ENCODE measurements around the gene SLC6A12.

SLC6A12 gene

DNA sequence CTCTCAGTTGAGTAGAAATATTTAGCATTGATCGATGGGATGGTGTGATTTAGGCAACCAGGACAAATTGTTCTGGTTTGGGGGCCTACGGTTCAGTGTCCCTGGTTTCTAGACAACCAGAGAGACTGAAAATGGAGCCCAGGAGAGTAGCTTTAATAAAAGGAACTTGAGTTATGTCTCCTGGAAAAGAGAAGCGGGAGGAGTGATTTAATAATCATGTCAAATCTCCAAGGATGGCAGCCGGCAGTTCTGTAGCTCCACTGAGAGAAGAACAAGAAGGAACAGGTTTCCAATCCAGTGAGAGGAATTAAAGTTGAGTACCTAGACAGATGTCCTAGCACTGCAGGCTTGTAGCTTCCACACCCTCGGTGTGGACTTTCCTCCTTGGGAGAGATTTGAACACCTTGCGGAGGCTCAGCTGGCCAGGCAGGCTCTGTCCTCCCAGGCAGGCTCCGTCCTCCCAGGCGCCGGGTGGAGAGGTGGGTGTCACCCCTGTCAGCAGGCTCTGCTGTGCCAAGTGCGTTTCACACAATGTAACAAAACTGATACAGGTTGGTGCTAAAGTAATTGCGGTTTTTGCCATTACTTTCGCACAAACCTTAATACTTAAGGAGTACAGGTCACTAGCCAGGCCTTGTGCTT is 45.9 kb downstream of the SLC6A12 start:
- Histone ChIP-seq H3K27me3 (ENCODE audit: insufficient read depth, low read depth) (no peaks in the 10 kb centered on the region), H2AFZ (ENCODE audit: low read depth) (no peak overlapping the region), H4K20me1 (ENCODE audit: insufficient read depth) (no peaks in the 10 kb centered on the region), H3K36me3 (ENCODE audit: insufficient read depth) (no peaks in the 10 kb centered on the region), H3K9ac (no peak overlapping the region), H3K79me2 (ENCODE audit: insufficient read depth, low read depth) (no peaks in the 10 kb centered on the region), H3K27ac (no peak overlapping the region), H3K4me3 (IDR thresholded peaks at IDR 0.05; ENCODE audit: insufficient read depth, low read depth, low read length) (no peak overlapping the region), H3K4me2 (no peak overlapping the region), H3K4me1 (ENCODE audit: low read depth, poor library complexity, severe bottlenecking) (peaks cover 14% of the 10 kb centered on the region)
- TF ChIP-seq, protein P1, sequence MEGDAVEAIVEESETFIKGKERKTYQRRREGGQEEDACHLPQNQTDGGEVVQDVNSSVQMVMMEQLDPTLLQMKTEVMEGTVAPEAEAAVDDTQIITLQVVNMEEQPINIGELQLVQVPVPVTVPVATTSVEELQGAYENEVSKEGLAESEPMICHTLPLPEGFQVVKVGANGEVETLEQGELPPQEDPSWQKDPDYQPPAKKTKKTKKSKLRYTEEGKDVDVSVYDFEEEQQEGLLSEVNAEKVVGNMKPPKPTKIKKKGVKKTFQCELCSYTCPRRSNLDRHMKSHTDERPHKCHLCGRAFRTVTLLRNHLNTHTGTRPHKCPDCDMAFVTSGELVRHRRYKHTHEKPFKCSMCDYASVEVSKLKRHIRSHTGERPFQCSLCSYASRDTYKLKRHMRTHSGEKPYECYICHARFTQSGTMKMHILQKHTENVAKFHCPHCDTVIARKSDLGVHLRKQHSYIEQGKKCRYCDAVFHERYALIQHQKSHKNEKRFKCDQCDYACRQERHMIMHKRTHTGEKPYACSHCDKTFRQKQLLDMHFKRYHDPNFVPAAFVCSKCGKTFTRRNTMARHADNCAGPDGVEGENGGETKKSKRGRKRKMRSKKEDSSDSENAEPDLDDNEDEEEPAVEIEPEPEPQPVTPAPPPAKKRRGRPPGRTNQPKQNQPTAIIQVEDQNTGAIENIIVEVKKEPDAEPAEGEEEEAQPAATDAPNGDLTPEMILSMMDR (conservative IDR thresholded peaks at IDR 0.05; ENCODE audit: low read depth, low read length), result no peak

DNA sequence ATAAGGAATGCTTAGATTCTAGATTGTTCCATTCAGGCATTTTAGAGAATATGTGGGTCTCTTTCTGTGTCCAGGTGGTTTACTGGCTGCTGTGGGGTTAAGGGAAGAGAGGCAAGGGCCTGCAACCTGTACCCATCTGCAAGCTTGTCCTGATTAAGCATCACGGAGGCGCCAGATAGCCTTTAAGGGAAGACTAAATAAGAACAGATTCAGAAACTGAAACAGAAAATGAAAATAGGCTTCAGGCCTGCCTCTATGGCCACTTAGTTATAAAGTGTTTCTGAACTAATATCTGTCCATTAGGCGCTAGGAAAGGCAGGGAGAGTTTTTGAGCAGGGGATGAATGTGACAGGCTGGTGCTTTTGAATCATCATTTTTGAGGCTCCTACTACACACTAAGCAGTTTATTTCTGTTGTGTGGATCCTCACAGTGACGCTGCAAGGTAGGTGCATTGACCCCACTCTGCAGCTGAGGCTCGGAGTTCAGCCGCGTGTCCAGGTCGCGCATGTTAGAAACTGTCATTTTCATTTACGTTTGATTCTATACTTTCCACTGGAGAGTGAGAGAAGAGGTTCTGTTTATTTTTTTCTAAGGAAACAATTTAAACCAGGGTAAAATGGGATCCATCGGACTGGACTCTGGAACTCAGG is 47.4 kb downstream of the SLC6A12 start:
- Histone ChIP-seq H3K9ac (peak overlapping the region; percentile 14; the same call in 1 of the 2 replicates), H3K27ac (peak overlapping the region; percentile 37; the same call in 1 of the 2 replicates), H3K4me2 (peak overlapping the region; percentile 55), H2AFZ (ENCODE audit: low read depth) (peak overlapping the region; percentile 54; the same call in 1 of the 2 replicates), H3K4me3 (IDR thresholded peaks at IDR 0.05; ENCODE audit: insufficient read depth, low read depth, low read length) (no peak overlapping the region), H3K36me3 (ENCODE audit: insufficient read depth) (no peaks in the 10 kb centered on the region), H3K27me3 (ENCODE audit: insufficient read depth, low read depth) (no peaks in the 10 kb centered on the region), H3K79me2 (ENCODE audit: insufficient read depth, low read depth) (no peaks in the 10 kb centered on the region), H4K20me1 (ENCODE audit: insufficient read depth) (no peaks in the 10 kb centered on the region), H3K4me1 (ENCODE audit: low read depth, poor library complexity, severe bottlenecking) (peaks cover 14% of the 10 kb centered on the region)
- TF ChIP-seq, protein P1 (conservative IDR thresholded peaks at IDR 0.05; ENCODE audit: low read depth, low read length), result no peak

DNA sequence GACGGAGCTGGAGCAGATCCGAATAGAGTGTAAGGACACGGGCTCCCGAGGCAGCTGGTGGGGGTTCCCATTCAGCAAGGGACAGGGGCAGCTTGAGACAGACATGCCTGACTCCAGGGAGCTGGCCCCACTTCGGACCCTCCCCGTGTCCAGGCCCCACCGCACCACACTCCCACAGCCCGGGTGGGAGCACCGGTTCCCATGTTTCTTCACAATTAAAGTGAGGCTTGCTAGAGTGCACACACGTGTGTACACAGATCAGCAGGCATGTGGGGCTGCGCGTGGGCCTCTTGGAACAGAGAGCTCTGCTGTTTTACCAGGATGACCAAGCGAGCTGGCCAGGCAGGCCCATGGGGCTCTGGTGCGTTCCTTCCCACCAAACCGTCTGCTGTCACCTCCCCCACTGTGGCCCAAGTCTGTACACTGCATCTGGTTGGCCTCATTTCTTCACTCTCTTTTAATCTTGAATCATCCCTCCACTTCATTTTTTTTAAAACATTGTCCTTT is 48.0 kb downstream of the SLC6A12 start:
- Histone ChIP-seq H3K36me3 (ENCODE audit: insufficient read depth) (no peaks in the 10 kb centered on the region), H3K79me2 (ENCODE audit: insufficient read depth, low read depth) (no peaks in the 10 kb centered on the region), H3K27ac (no peak overlapping the region), H2AFZ (ENCODE audit: low read depth) (peak overlapping the region; percentile 54; the same call in 1 of the 2 replicates), H3K27me3 (ENCODE audit: insufficient read depth, low read depth) (no peaks in the 10 kb centered on the region; the same call in 1 of the 2 replicates), H3K4me1 (ENCODE audit: low read depth, poor library complexity, severe bottlenecking) (peaks cover 14% of the 10 kb centered on the region), H3K9ac (no peak overlapping the region), H3K4me2 (no peak overlapping the region), H4K20me1 (ENCODE audit: insufficient read depth) (no peaks in the 10 kb centered on the region), H3K4me3 (IDR thresholded peaks at IDR 0.05; ENCODE audit: insufficient read depth, low read depth, low read length) (no peak overlapping the region)
- TF ChIP-seq, protein P1 (conservative IDR thresholded peaks at IDR 0.05; ENCODE audit: low read depth, low read length), result no peak

DNA sequence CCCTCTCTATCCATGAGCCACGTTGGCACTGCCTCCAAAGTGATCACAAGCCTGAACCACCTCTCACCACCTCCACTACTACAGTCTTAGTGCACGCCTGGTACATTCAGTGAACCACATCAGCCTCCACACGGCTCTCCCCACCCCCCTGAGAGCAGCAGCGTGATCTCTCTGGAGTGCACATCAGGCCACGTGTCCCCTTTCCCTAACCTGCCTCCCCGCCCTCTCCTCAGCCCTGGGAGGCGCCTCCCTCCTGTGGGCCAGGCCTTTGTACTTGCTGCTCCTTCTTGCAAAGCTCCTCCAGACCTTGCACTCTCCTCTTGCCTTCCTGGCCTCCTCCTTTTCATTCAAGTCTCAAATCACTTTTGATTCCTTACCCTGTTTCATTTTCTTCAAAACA is 49.8 kb downstream of the SLC6A12 start:
- peaks cover 14% of the 10 kb centered on the region for H3K4me1 ChIP-seq (ENCODE audit: low read depth, poor library complexity, severe bottlenecking)
- H4K20me1 ChIP-seq (ENCODE audit: insufficient read depth), result no peaks in the 10 kb centered on the region
- no peak overlapping the region for H3K4me2 ChIP-seq
- TF ChIP-seq, protein P1 (conservative IDR thresholded peaks at IDR 0.05; ENCODE audit: low read depth, low read length), result no peak
- H3K36me3 ChIP-seq (ENCODE audit: insufficient read depth), result no peaks in the 10 kb centered on the region
- no peak overlapping the region for H3K9ac ChIP-seq
- no peak overlapping the region for H3K27ac ChIP-seq
- H2AFZ ChIP-seq (ENCODE audit: low read depth), result no peak overlapping the region
- no peaks in the 10 kb centered on the region; the same call in 1 of the 2 replicates for H3K27me3 ChIP-seq (ENCODE audit: insufficient read depth, low read depth)
- no peak overlapping the region for H3K4me3 ChIP-seq (IDR thresholded peaks at IDR 0.05; ENCODE audit: insufficient read depth, low read depth, low read length)
- no peaks in the 10 kb centered on the region for H3K79me2 ChIP-seq (ENCODE audit: insufficient read depth, low read depth)

All from KMS-11 (cell line).